Ovary (tissue), 9 donors: ENCODE measurements around the gene FBXO42. TPM values are rescaled to one million over a fixed set of nuclear protein-coding genes. Genes with fewer than 3 reads are reported as not detected.
"Not testable (repeated sequence)": the region's sequence is repeated elsewhere in the genome, so short reads cannot be mapped to it uniquely, and the experiment has no call there.

Experiments
- DNase-seq, 5 donors: peaks; one replicate each; pipeline ENCODE4 v3.0.0-alpha.2; 2019 to 2020
- H3K27ac ChIP-seq, 2 donors: fragments of 200-600 bp; one replicate each; pipeline versions ENCODE4 v1.5.1 to v1.8.0; 2019 to 2022
- H3K27me3 ChIP-seq: fragments of 200-600 bp; one replicate; pipeline ENCODE4 v1.8.0; 2022
- H3K36me3 ChIP-seq: fragments of 200-600 bp; sonication (generic); one replicate; pipeline ENCODE4 v1.5.1; 2019
- H3K4me1 ChIP-seq: one replicate; pipeline ENCODE4 v1.8.1; 2013; ENCODE audit warnings: mild to moderate bottlenecking, moderate library complexity; ENCODE audit not compliant: insufficient read depth
- H3K4me3 ChIP-seq: fragments of 200-600 bp; sonication (generic); one replicate; pipeline ENCODE4 v1.5.1; 2017
- H3K9me3 ChIP-seq, 2 donors: fragments of 200-600 bp in 1 of 2; sonication (generic) in 1 of 2; one replicate each; pipeline versions ENCODE4 v1.5.1 to v1.8.1; 2013 to 2019; ENCODE audit warnings: mild to moderate bottlenecking in 1 of 2, moderate library complexity in 1 of 2
- CTCF ChIP-seq, 3 donors: fragments of 450-650 bp in 2 of 3; fragments of 200-600 bp in 1 of 3; IDR thresholded peaks; one replicate each; pipeline versions ENCODE4 v1.5.1 to v1.8.0; 2016 to 2022; ENCODE audit warnings: antibody characterized with exemption in 3 of 3, mild to moderate bottlenecking in 1 of 3
- EP300 ChIP-seq: sonication (generic); formaldehyde crosslinking; IDR thresholded peaks from one replicate; pipeline ENCODE4 v1.6.1; 2017; ENCODE audit warnings: antibody characterized with exemption
- POLR2A ChIP-seq: fragments of 450-650 bp; IDR thresholded peaks from one replicate; pipeline ENCODE4 v1.6.1; 2017; ENCODE audit warnings: antibody characterized with exemption, mild to moderate bottlenecking, moderate library complexity
- WGBS, 3 donors: extraction: QIAGEN DNeasy Blood & Tissue Kit in 1 of 3; methylation state at CpG; one replicate each; pipeline versions ENCODE4 v1.1.5 to v1.1.7; 2013 to 2017; 5-methylcytosine and 5-hydroxymethylcytosine counted together
- intact Hi-C, 4 donors: fragments of 100-400 bp; cut with DNase I; formaldehyde crosslinking; loops; one replicate each; pipeline versions ENCODE4 v1.11.0 to v1.15.1; 2022 to 2023
- polyA plus RNA-seq, 2 donors: library from polyadenylated mRNA; stranded (reverse); fragments of 200-250 nt in 1 of 2; fragments of 350-450 nt in 1 of 2; fragmentation: Illumina TruSeq in 1 of 2; extraction: RNeasy Lipid Tissue Mini Kit (QIAGEN cat#74804) in 1 of 2; gene quantifications; one replicate each; pipeline ENCODE4 v1.2.3, GENCODE V29; 2013 to 2014
- total RNA-seq, 7 donors: library from RNA; depleted of rRNA in 2 of 7; stranded (reverse); fragments of >200 nt in 2 of 7; fragmentation: NEBNext Ultra II Directional in 3 of 7; extraction: Animal tissue kit (Norgen Biotek cat#: 25700) in 3 of 7; gene quantifications; one replicate each; pipeline versions ENCODE4 v1.1.0 to v1.2.4, GENCODE V29; 2016 to 2023
- donor health status: DM: no; HTN: no; CAD: no; lungs with moderate emphysema.
- donor health status: DM: no; HTN: no; CAD: no.
- donor health status: Bipolar disorder and iron deficiency.
- donor health status: DM: yes; HTN: yes; CAD: no.
- donor health status: DM: no; HTN: no; CAD: no.
- donor health status: DM: yes; HTN: yes; CAD: no.

FBXO42 gene
- total and polyA plus RNA-seq, 9 donors, result 16.0 to 35.3 (median 21.9) TPM

DNA sequence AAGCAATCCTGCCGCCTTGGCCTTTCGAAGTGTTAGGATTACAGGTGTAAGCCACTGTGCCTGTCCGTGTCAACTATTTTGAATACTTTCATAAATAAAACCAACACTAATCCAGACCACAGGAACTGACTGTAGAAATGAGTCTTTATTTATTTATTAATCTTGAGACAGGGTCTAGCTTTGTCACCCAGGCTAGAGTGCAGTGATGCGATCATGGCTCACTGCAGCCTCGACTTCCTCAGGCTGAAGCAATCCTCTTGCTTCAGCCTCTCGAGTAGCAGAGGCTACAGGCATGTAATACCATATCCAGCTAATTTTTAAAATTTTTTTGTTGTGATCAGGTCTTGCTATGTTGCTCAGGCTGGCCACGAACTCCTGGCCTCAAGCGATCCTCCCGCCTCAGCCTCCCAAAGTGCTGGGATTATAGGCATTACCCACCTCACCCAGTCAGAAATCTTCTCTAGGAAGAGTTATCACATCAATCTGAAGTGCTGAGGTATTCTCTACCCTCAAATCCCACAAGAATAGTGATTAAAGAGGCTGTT is 93.6 kb downstream of the FBXO42 start:
- TF ChIP-seq CTCF (IDR thresholded peaks at IDR 0.05), result no peak
- no peak for TF ChIP-seq EP300
- TF ChIP-seq POLR2A, result no peak
- intact Hi-C loops, result loop anchor here in 1 of 4 donors (10.0 kb wide), 1 partner anchor 96 kb away; the partner anchor contains the start of gene FBXO42
- no peaks in the 10 kb centered on the region for H3K4me1 ChIP-seq
- no peak overlapping the region for H3K4me3 ChIP-seq
- no peaks in the 10 kb centered on the region for H3K36me3 ChIP-seq
- no peaks in the 10 kb centered on the region for H3K9me3 ChIP-seq
- H3K27me3 ChIP-seq, result no peaks in the 10 kb centered on the region
- WGBS, 3 donors, result 97 to 98% (median 98%) methylated on average over 9 of the region's 9 CpGs
- no peak overlapping the region for H3K27ac ChIP-seq
- no peak for DNase-seq

GRCh38 chr1:16257968-16258367 is 94.3 kb downstream of the FBXO42 start:
- Histone ChIP-seq H3K36me3 (no peaks in the 10 kb centered on the region), H3K4me3 (no peak overlapping the region), H3K27me3 (no peaks in the 10 kb centered on the region), H3K9me3 (no peaks in the 10 kb centered on the region), H3K27ac (no peak overlapping the region), H3K4me1 (no peaks in the 10 kb centered on the region)
- WGBS, 3 donors, result 92 to 98% (median 96%) methylated on average over 3 of the region's 3 CpGs
- TF ChIP-seq EP300, result no peak
- no peak for TF ChIP-seq POLR2A
- TF ChIP-seq CTCF (IDR thresholded peaks at IDR 0.05), result no peak
- no peak for DNase-seq
- intact Hi-C loops, result loop anchor here in 1 of 4 donors (10.0 kb wide), 1 partner anchor 97 kb away; the partner anchor contains the start of gene FBXO42

DNA sequence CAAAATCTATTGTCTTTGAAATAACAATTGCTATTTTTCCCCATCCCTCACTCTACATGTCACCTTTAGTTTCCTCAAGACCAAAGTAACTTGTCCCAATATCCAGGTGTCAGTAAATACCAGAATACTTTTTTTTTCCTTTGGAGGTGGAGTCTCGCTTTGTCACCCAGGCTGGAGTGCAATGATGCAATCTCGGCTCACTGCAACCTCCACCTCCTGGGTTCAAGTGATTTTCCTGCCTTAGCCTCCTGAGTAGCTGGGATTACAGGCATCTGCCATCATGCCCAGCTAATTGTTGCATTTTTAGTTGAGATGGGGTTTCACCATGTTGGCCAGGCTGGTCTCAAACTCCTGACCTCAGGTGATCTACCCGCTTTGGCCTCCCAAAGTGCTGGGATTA is 94.7 kb downstream of the FBXO42 start:
- H3K27ac ChIP-seq, DNase-seq, H3K4me3 ChIP-seq, H3K36me3 ChIP-seq, H3K4me1 ChIP-seq, H3K27me3 ChIP-seq, H3K9me3 ChIP-seq: not testable (repeated sequence)
- intact Hi-C loops, result loop anchor here in 1 of 4 donors (10.0 kb wide), 1 partner anchor 97 kb away; the partner anchor contains the start of gene FBXO42
- WGBS, 3 donors, result 93 to 98% (median 96%) methylated on average over 3 of the region's 3 CpGs

- 83 to 90% (median 85%) methylated on average over 4 of the region's 4 CpGs for WGBS, 3 donors
- no peak for DNase-seq
- Histone ChIP-seq H3K4me1 (no peaks in the 10 kb centered on the region), H3K9me3 (no peaks in the 10 kb centered on the region), H3K27me3 (no peaks in the 10 kb centered on the region), H3K4me3 (no peak overlapping the region), H3K27ac (no peak overlapping the region), H3K36me3 (no peaks in the 10 kb centered on the region)
- intact Hi-C loops, result loop anchor here in 1 of 4 donors (10.0 kb wide), 1 partner anchor 98 kb away; the partner anchor contains the start of gene FBXO42
- TF ChIP-seq POLR2A (no peak), CTCF (IDR thresholded peaks at IDR 0.05) (no peak), EP300 (no peak)
Observed at GRCh38 chr1:16256478-16256877, 95.8 kb downstream of the FBXO42 start.

- Histone ChIP-seq H3K27ac (no peak overlapping the region), H3K27me3 (no peaks in the 10 kb centered on the region), H3K36me3 (no peaks in the 10 kb centered on the region), H3K4me3 (no peak overlapping the region), H3K9me3 (no peaks in the 10 kb centered on the region), H3K4me1 (peaks cover 7% of the 10 kb centered on the region)
- WGBS, 3 donors, result 47 to 52% (median 51%) methylated on average over 4 of the region's 4 CpGs
- no peak for DNase-seq
- TF ChIP-seq CTCF (IDR thresholded peaks at IDR 0.05) (no peak), POLR2A (no peak), EP300 (no peak)
- intact Hi-C loops, result loop anchor here in 2 of 4 donors (5.0 to 10.0 kb wide), 2 partner anchors 98 to 100 kb away; partner anchors contain the start of gene FBXO42 (in 2 of the 2)
Observed at GRCh38 chr1:16254263-16254928, 97.9 kb downstream of the FBXO42 start.
